ENCODE measurements around the gene TAS2R40.
A peak's percentile ranks its signal among the peaks of the same experiment; 100 is the strongest.
"Not testable (repeated sequence)": the region's sequence is repeated elsewhere in the genome, so short reads cannot be mapped to it uniquely, and the experiment has no call there.

The TAS2R40 gene

DNA sequence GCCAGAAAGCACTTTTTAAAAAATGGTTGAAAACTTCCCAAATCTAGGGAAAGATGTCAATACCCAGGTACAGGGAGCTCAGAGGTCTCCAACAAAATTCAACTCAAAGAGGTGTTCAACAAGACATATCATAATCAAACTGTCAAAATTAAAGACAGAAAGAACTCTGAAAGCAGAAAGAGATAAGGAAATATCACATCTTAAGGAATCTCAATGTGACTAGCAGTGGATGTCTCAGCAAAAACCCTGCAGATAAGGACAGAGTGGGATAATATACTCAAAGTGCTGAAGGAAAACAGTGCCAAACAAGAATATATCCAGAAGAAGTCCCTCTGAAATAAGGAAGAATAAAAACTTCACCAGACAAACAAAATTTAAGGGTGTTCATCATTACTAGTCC lies 28.4 kb downstream of the TAS2R40 start:
- DNase-seq = no peak

DNA sequence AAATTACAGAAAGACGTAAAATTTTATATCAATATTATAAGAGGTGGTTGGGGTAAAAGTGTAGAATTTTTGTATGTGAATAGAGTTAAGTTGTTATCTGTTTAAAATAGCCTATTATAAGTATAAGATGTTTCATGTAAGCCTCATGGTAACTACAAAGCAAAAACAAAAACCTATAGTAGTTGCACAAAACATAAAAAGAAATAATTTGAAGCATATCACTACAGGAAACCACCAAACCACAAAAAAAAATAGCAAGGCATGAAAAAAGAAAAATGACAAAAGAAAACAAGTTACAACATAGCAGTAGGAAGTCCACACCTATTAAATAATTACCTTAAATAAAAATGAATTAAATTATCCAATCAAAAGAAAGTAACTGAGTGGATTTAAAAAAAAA lies 29.0 kb downstream of the TAS2R40 start:
- no peak for DNase-seq

DNA sequence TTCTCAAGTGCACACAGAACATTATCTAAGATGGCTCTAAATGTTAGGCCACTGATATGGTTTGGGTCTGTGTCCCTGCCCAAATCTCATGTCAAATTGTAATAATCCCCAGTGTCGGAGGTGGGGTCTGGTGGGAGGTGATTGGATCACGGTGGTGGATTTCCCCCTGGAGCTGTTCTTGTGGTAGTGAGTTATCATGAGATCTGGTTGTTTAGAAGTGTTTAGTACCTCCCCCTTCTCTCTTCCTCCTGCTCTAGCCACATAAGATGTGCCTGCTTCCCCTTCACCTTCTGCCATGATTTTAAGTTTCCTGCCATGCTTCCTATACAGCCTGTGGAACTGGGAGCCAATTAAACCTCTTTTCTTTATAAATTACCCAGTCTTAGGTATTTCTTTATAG lies 30.2 kb downstream of the TAS2R40 start:
- no peak for DNase-seq

DNA sequence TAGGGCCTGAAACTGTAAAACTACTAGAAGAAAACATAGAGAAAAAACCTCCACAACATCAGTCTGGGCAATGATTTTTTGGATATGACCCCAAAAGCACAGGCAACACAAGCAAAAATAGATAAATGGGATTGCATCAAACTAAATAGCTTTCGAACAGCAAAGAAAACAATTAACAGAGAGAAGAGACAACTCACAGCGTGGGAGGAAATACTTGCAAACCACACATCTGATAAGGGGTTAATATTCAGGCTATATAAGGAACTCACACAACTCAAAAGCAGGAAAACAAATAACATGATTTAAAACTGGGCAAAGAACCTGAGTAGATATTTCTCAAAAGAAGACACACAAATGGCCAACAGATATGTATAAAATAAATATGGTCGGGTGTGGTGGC lies 33.7 kb downstream of the TAS2R40 start:
- DNase-seq = no peak

DNA sequence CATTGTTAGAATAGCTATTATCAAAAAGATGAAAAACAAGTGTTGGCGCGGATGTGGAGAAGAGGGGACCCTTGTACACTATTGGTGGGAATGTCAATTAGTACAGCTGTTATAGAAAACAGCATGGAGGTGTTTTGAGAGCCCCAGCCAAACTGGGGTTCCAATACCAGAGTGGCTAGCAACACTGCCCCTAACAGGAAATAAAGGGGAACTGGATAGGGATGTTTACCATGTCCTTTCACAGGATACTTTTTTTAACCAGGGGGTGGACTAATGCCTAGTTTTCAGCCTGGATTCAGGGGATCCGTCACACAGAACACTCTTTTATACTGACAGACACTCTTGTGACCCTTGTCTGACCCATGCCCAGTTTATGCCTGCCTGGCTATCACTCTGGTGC lies 34.5 kb downstream of the TAS2R40 start:
- no peak for DNase-seq

DNA sequence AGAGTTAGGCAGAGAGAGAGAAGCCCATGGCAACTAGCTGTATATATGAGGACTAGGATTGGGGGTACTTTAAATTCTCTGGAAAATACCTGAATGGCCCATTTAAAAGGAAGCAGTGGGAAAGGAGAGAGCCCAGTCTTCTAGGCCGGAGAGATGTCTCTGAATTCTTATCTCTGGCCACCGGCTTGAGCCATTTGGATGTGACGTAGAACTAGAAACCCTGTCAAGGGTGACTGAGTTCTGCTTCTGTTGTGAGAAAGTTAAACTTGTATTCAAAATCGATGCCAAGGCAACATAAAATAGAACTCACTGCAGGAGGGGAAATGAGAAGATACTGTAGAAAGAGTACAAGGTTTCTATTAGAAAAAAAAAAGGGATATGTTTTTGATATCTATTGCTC lies 35.1 kb downstream of the TAS2R40 start:
- no peak for DNase-seq

DNA sequence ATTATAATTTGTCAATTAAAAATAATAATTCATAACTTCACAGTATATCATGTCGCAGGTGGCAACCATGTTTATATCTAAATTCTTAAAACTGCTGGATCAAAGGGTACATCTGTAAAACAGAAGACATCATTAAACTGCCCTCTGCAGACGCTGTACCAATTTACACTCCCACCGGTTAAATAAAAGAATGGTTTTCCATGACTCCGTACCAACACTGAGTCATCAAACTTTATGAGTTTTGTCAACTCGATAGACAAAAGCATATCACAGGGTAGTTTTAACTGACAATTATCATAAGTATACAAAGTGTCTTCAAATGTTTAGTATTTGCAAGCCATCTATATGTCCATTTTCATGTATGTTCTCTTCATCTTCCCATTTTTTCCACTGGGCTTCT lies 35.7 kb downstream of the TAS2R40 start:
- DNase-seq = no peak

DNA sequence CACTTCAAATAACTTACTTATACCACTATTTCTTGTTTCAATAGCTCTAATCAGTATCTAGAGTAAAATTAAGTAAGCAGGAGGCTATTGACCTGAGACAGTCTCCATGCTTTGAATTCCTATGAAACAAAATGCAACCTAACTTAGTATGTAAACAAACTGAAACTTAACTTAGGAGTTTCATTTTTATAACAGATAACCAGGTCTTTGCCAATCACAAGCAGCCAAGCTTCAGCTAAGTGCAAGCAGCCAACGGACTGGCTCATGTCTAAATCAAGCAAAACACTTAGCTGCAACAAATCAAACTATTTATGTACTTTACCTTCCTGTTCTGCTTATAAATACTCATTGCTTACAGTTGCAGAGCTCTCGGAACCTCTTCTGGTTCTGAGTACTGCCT lies 37.0 kb downstream of the TAS2R40 start:
- DNase-seq = no peak

DNA sequence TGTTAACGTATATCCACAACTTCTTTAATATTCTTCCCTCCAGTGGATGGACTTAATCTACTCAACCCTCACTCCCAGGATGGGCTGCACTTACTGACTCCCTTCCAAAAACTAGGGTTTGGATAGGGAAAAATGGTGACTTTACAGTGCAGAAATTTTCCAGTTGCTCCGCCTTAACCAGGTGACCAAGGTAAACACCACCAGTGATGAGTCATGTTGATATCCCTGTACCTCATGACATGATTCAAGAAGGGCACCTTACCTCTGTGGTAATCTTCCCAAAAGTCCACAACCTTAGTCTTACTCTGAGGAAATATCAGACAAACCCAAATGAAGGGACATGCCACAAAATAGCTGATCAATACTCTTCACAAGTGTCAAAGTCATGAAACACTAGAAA lies 37.9 kb downstream of the TAS2R40 start:
- DNase-seq = no peak

DNA sequence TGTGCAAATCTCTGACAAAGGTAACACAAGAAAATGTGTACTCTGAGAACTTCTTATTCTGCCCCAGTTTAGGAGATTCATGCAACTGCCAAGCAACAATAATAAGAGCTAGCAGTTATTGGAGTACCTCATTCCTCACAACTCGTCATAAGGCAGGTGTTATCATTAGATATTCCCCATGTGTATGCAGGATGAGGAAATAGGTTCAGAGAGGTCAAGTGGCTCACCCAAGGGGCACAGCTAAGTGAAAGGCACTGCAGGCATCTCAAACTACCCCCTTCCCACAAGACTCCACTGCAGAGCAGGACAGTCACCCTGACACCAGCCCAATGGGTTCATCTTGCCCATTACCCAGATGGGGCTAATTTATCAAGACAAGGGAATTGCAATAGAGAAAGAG lies 40.1 kb downstream of the TAS2R40 start:
- DNase-seq = no peak

DNA sequence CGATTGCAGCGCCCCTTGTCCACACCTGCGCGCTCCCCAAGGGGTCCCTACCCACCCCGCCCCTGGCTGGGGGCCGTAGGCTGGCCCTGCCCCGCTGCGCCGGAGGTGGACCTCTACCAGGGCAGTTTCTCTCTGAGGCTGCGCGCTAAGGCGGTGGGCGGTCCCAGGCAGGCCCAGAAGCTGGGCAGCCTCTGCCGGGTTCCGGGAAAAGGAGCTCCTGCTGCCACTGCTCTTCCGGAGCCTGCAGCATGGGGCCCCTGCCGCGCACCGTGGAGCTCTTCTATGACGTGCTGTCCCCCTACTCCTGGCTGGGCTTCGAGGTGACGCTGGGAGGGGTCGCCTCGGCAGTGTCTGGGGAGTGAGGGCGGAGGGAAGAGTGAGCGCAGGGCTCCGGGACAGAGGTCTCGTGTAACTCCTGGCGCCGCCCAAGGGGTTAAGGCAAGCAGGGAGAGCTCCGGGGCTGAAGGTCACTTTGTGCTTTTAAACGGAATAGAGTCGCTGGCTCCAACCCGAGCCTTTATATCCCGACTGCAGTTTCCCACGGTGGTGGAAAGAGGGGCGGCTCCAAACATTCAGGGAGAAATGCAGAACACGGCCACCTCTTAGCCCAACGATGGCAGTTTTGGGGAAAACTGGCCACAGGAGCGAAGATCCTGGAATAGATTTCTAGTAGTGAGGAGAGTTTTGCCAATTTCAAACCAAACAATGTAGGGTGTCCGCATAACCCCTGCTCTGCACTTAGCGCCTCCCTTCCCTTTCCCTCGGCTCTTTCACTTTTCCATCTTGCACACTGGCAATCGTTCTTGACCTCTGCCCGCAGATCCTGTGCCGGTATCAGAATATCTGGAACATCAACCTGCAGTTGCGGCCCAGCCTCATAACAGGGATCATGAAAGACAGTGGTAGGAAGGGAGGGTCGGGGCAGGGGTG lies 41.7 kb downstream of the TAS2R40 start, which contains the start of gene GSTK1:
TSS of gene GSTK1 (plus strand) at position 176 of the 930 bp plus-strand sequence. CDS start at position 249, 73 bp downstream.
- peak in 50 of 51 donors; percentile 39 to 86 (median 76) for DNase-seq

DNA sequence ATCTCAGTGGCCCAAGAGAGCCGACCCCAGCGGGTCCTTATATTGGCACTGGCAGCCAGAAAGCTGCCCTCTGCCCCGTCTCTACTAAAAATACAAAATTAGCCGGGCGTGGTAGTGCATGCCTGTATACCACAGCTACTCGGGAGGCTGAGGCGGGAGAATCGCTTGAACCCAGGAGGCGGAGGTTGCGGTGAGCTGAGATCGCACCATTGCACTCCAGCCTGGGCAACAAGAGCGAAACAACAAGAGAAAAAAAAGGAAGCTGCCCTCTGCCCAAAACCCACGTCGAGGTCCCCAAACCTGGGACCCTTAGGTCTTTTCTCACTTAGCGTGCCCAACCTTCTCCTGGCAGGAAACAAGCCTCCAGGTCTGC lies 42.3 kb downstream of the TAS2R40 start:
- DNase-seq = not testable (repeated sequence)

DNA sequence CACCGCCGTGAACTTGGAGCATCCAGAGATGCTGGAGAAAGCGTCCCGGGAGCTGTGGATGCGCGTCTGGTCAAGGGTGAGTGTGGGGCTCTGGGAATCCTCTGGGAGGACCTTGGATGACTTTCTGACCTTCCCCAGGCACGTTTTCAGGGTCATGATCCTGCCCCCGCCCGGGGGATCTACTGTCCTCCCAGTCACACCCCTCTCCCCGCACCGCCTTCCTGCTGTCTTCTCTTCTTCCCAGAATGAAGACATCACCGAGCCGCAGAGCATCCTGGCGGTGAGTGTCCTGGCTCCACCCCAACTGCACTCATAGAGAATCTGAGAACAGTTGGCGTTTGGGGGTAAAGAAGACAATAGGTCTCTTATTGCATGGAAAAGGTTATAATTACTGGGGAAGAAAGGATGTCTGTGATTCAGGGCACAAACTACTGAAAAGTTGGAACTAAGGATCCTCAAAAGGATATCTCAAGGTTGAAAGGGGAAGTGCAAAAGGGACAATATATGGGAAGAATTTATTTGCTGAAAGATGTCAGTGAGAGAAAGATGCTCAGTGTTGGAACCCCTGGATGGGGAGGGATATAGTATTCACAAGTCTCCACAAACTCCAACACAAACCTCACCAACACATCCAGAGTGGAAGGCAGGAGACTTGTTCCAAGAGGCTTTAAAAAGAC lies 43.3 kb downstream of the TAS2R40 start:
- no peak for DNase-seq

DNA sequence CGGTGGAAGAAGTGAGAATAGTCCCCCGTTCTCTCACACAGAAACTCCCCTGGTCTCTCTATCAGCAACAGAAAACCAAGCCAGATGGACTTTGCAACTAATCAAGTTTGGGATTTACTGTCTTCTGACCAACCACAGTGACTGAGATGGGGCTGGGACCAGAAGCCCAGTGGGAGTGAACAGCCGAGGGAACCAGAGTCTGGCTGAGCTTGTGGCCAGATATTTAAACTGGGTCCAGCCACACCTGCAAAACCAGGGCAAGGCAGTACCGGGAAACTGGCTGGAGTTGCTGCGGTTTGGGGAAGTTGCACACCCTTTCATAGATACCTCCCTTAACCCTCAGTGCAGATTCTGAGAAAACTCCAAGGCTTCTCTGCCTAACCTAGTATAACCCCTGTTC lies 47.4 kb downstream of the TAS2R40 start:
- no peak for DNase-seq

DNA sequence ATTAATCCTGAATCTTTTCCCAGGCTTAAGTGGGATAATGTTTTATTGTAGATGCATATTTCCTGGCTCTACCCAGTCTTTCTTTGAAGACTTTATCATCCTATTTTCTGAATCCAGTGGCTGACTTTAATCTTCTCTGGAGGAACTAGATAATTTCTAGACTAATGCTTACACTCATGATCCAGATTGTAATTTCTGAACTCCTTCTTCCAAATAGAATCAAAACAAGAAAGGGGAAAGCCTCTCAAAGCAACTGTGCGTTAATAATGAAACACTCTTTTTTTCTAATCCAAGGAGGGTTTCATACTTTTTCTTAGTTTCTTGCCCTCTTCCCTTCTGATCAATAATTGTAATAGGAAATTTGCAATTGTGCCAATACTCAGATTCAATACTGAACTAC lies 49.4 kb downstream of the TAS2R40 start:
- no peak for DNase-seq

Data from hypothalamus (tissue), 51 donors.